NCI-H2227 (cell line): ENCODE results near the gene FBN1.

Experiments used
- DNase-seq: peaks from one replicate; lab custom pipeline; 2025; ENCODE audit not compliant: unreplicated experiment; lab: John Stamatoyannopoulos, UW

FBN1 gene

GRCh38 chr15:48624700-48625099 is 20.8 kb downstream of the FBN1 start:
- no peak for DNase-seq

- DNase-seq: no peak
These were observed 22.1 kb downstream of the FBN1 start for GRCh38 chr15:48623456-48623855.

GRCh38 chr15:48622237-48622636 is 23.3 kb downstream of the FBN1 start:
- DNase-seq: no peak

GRCh38 chr15:48619446-48619845 is 26.1 kb downstream of the FBN1 start:
- no peak for DNase-seq

- DNase-seq: no peak
These were observed 27.9 kb downstream of the FBN1 start for GRCh38 chr15:48617619-48618018.

- no peak for DNase-seq
These were observed 29.3 kb downstream of the FBN1 start for GRCh38 chr15:48616216-48616615.

GRCh38 chr15:48614051-48614450 is 31.5 kb downstream of the FBN1 start:
- DNase-seq: no peak

GRCh38 chr15:48609486-48609885 is 36.0 kb downstream of the FBN1 start:
- no peak for DNase-seq

- no peak for DNase-seq
These were observed 37.7 kb downstream of the FBN1 start for GRCh38 chr15:48607846-48608245.

- no peak for DNase-seq
These were observed 40.9 kb downstream of the FBN1 start for GRCh38 chr15:48604567-48604966.

- DNase-seq: no peak
These were observed 41.6 kb downstream of the FBN1 start for GRCh38 chr15:48603922-48604321.

GRCh38 chr15:48603123-48603500 is 42.4 kb downstream of the FBN1 start:
- DNase-seq: no peak

GRCh38 chr15:48602358-48603122 is 43.0 kb downstream of the FBN1 start:
- DNase-seq: no peak

GRCh38 chr15:48601095-48601494 is 44.4 kb downstream of the FBN1 start:
- DNase-seq: no peak

GRCh38 chr15:48596841-48597240 is 48.7 kb downstream of the FBN1 start:
- no peak for DNase-seq

- DNase-seq: no peak
These were observed 49.1 kb downstream of the FBN1 start for GRCh38 chr15:48596415-48596814.

GRCh38 chr15:48595981-48596380 is 49.5 kb downstream of the FBN1 start:
- no peak for DNase-seq

- DNase-seq: no peak
These were observed 52.6 kb downstream of the FBN1 start for GRCh38 chr15:48592933-48593332.

- no peak for DNase-seq
These were observed 53.2 kb downstream of the FBN1 start for GRCh38 chr15:48592221-48592731.

- DNase-seq: no peak
These were observed 54.8 kb downstream of the FBN1 start for GRCh38 chr15:48590723-48591122.

GRCh38 chr15:48584812-48585563 is 60.5 kb downstream of the FBN1 start:
- DNase-seq: no peak

- no peak for DNase-seq
These were observed 61.3 kb downstream of the FBN1 start for GRCh38 chr15:48584090-48584811.
